Adrenal gland (tissue), 12 donors: Measurements from ENCODE around the gene UNC5C. TPM values are rescaled to one million over a fixed set of nuclear protein-coding genes. Genes with fewer than 3 reads are reported as not detected.

Experiments
- DNase-seq, 7 donors: peaks; one replicate each; pipeline ENCODE4 v3.0.0-alpha.2; 2019 to 2020
- H3K27ac ChIP-seq, 5 donors: fragments of 200-600 bp; sonication (generic) in 4 of 5; 1 replicate in 3 of 5; 2 replicates in 2 of 5; pipeline versions ENCODE4 v1.5.1 to v1.8.0; 2016 to 2020; ENCODE audit warnings: mild to moderate bottlenecking in 1 of 5
- H3K27me3 ChIP-seq: fragments of 200-600 bp; 2 replicates; pipeline ENCODE4 v1.8.0; 2021
- H3K36me3 ChIP-seq, 2 donors: fragments of 200-600 bp; replicated peaks in 1 of 2; 1 replicate in 1 of 2; 2 replicates in 1 of 2; pipeline versions ENCODE4 v1.5.1 to v1.8.0; 2018 to 2022
- H3K4me1 ChIP-seq, 2 donors: fragments of 200-600 bp; replicated peaks in 1 of 2; 1 replicate in 1 of 2; 2 replicates in 1 of 2; pipeline versions ENCODE4 v1.5.1 to v1.8.0; 2018 to 2021
- H3K4me3 ChIP-seq, 4 donors: fragments of 200-600 bp; sonication (generic) in 3 of 4; one replicate each; pipeline ENCODE4 v1.5.1; 2016 to 2018
- H3K9me3 ChIP-seq, 3 donors: fragments of 200-600 bp; sonication (generic) in 1 of 3; replicated peaks in 1 of 3; 1 replicate in 2 of 3; 2 replicates in 1 of 3; pipeline versions ENCODE4 v1.5.1 to v1.8.0; 2016 to 2021
- POLR2A ChIP-seq, 2 donors: fragments of 450-650 bp; IDR thresholded peaks; one replicate each; pipeline ENCODE4 v1.6.1; 2017; ENCODE audit warnings: antibody characterized with exemption in 2 of 2, mild to moderate bottlenecking in 2 of 2, moderate library complexity in 1 of 2
- WGBS, 4 donors: extraction: QIAGEN DNeasy Blood & Tissue Kit in 2 of 4; methylation state at CpG; one replicate each; pipeline versions ENCODE4 v1.1.5 to v1.1.7; 2013 to 2017; 5-methylcytosine and 5-hydroxymethylcytosine counted together
- intact Hi-C, 2 donors: fragments of 100-400 bp; cut with DNase I; formaldehyde crosslinking; loops; one replicate each; pipeline versions ENCODE4 v1.14.1 to v1.15.0; 2022 to 2023
- polyA plus RNA-seq, 3 donors: library from polyadenylated mRNA; stranded (reverse); fragments of 200-250 nt in 2 of 3; fragments of 350-450 nt in 1 of 3; fragmentation: Illumina TruSeq in 1 of 3; extraction: RNeasy Lipid Tissue Mini Kit (QIAGEN cat#74804) in 1 of 3; gene quantifications; one replicate each; pipeline ENCODE4 v1.2.3, GENCODE V29; 2013 to 2014
- total RNA-seq, 9 donors: library from RNA; depleted of rRNA in 4 of 9; stranded (reverse); fragments of >200 nt in 4 of 9; fragments of 120-200 nt in 1 of 9; fragmentation: NEBNext Ultra II Directional in 1 of 9; extraction: Animal tissue kit (Norgen Biotek cat#: 25700) in 1 of 9; gene quantifications; one replicate each; pipeline versions ENCODE4 v1.1.0 to v1.2.4, GENCODE V29; 2013 to 2023
- TF ChIP-seq, protein P1 (sequence below), 6 experiments: fragments of 450-650 bp in 4 of 6; fragments of 200-600 bp in 2 of 6; sonication (generic) in 1 of 6; IDR thresholded peaks; 1 replicate in 5 of 6; 2 replicates in 1 of 6; pipeline versions ENCODE4 v1.5.1 to v1.8.0; 2016 to 2021; ENCODE audit warnings: antibody characterized with exemption in 6 of 6, mild to moderate bottlenecking in 2 of 6, moderate library complexity in 1 of 6
- donor health status: healthy with polysubstance abuse.
- donor health status: Bipolar disorder and iron deficiency.
- donor health status: DM: yes; HTN: yes; CAD: no.
- donor health status: DM: no; HTN: no; CAD: no.
- donor health status: DM: no; HTN: no; CAD: no.
- donor health status: DM: yes; HTN: yes; CAD: no.

Gene UNC5C
- total and polyA plus RNA-seq, 12 donors: 4.7 to 33.5 (median 23.8) TPM

DNA sequence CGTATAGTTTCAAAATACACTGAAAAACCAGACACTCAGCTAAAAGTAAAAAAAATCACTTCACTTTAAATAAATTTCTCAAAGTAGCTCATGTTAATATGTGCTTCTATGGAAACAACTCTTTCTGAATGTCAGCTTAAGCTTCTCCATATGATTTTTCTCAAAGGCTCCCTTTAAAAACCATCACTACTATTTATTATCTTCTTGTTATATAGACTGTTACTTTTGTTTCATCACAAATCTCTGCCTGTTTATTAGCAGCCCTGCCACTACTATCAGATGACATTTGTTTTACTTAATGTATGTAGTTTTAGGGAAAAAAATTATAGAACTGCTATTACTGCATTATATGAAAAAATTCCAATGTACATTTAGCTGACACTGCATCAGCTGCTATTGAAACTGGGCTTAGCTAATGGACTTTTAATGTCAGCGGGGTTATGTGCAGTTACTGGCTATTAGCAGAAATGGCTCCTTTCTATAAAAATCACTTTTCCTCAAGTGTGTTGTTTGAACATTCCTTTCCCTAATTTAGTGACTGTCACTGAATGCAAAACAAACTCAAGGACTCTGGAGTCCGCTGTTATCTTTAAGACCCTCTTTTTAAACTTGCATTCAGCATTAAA lies 10.8 kb downstream of the UNC5C start:
- peak overlapping the region in 1 of 4 donors; percentile 3 for H3K4me3 ChIP-seq
- WGBS, 4 donors: 59 to 74% (median 65%) methylated on average over 3 of the region's 3 CpGs
- intact Hi-C loops: no loop called here

DNA sequence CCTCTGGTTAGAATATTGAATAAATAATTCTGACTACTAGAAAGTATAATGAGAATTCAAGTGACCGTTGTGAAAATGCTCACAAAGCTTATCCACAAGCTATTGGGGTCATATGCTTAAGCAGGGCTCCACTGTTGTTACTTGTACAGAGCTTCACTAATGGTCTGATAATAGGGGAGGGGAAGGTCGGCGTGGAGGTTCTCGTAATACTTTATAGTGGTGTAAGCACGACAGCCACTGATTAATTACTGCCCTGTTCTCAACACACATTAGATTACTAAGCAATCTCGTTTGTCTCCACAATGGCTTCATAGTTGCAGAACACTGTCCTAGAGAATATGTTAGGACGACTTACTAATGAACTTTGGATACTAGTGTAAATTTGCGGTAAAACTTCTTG lies 11.6 kb downstream of the UNC5C start:
- H3K27ac ChIP-seq: peak overlapping the region in 2 of 5 donors; percentile 7 to 36
- TF ChIP-seq, protein P1, sequence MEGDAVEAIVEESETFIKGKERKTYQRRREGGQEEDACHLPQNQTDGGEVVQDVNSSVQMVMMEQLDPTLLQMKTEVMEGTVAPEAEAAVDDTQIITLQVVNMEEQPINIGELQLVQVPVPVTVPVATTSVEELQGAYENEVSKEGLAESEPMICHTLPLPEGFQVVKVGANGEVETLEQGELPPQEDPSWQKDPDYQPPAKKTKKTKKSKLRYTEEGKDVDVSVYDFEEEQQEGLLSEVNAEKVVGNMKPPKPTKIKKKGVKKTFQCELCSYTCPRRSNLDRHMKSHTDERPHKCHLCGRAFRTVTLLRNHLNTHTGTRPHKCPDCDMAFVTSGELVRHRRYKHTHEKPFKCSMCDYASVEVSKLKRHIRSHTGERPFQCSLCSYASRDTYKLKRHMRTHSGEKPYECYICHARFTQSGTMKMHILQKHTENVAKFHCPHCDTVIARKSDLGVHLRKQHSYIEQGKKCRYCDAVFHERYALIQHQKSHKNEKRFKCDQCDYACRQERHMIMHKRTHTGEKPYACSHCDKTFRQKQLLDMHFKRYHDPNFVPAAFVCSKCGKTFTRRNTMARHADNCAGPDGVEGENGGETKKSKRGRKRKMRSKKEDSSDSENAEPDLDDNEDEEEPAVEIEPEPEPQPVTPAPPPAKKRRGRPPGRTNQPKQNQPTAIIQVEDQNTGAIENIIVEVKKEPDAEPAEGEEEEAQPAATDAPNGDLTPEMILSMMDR (IDR thresholded peaks at IDR 0.05): no peak
- no peak for TF ChIP-seq POLR2A (IDR thresholded peaks at IDR 0.05)
- peak overlapping the region in 1 of 4 donors; percentile 11 for H3K4me3 ChIP-seq
- H3K4me1 ChIP-seq: peaks cover 4 to 51% of the 10 kb centered on the region in 2 donors
- no peaks in the 10 kb centered on the region for H3K27me3 ChIP-seq
- H3K36me3 ChIP-seq: no peaks in the 10 kb centered on the region
- no peaks in the 10 kb centered on the region for H3K9me3 ChIP-seq
- 47 to 63% (median 58%) methylated on average over 8 of the region's 8 CpGs for WGBS, 4 donors
- intact Hi-C loops: no loop called here
- peak in 2 of 7 donors; percentile 26 to 43 for DNase-seq

More for the DNA sequence above, 10.8 kb downstream of the UNC5C start:
- Histone ChIP-seq H3K27ac (peak overlapping the region in 1 of 5 donors; percentile 7), H3K9me3 (no peaks in the 10 kb centered on the region), H3K36me3 (no peaks in the 10 kb centered on the region), H3K27me3 (no peaks in the 10 kb centered on the region), H3K4me1 (peaks cover 4 to 51% of the 10 kb centered on the region in 2 donors)
- TF ChIP-seq, protein P1 (IDR thresholded peaks at IDR 0.05): no peak
- no peak for TF ChIP-seq POLR2A (IDR thresholded peaks at IDR 0.05)
- DNase-seq: no peak

DNA sequence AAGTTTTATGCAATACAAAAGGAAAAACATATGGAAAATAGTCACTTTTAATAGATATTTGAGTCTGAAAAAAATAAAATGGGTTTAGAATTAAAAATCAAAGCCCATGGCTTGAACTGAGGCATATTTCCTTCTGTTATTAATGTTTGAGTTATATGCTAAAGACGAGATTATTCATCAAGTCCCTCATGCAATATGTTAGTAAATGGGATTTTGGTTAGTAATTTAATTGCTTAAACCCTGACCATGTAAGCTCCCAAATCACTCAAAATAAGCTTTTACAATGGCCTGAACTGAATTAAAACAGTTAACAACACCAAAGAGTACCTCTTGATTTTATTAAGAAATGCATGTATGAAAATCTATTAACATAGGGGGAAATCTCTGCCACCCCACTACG lies 12.1 kb downstream of the UNC5C start:
- H3K9me3 ChIP-seq: no peaks in the 10 kb centered on the region
- peak overlapping the region in 1 of 4 donors; percentile 11 for H3K4me3 ChIP-seq
- no peak for DNase-seq
- no peaks in the 10 kb centered on the region for H3K36me3 ChIP-seq
- peaks cover 4 to 51% of the 10 kb centered on the region in 2 donors for H3K4me1 ChIP-seq
- peak overlapping the region in 1 of 5 donors; percentile 7 for H3K27ac ChIP-seq
- TF ChIP-seq, protein P1 (IDR thresholded peaks at IDR 0.05): no peak
- TF ChIP-seq POLR2A (IDR thresholded peaks at IDR 0.05): no peak
- 78 to 84% (median 79%) methylated on average over 2 of the region's 2 CpGs for WGBS, 4 donors
- intact Hi-C loops: no loop called here
- no peaks in the 10 kb centered on the region for H3K27me3 ChIP-seq

DNA sequence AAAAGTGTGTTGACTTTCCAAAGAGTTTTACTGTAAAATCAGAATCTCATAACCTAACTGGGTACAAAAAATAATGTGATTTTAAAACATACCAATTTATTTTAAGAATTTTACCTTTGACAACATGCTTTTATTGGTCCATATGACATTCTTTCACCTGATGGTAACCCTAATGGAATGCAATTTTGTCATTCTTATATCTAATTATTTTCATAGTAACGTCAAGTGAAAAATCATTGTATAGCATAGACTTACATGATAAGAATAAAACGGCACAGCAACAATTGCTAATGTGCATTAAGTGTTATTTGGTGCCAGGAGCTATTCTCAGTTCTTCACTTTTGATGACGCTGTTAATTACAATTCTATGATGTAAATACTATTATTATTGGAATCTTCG lies 13.6 kb downstream of the UNC5C start:
- intact Hi-C loops: no loop called here
- H3K4me3 ChIP-seq: no peak overlapping the region
- TF ChIP-seq, protein P1 (IDR thresholded peaks at IDR 0.05): no peak
- no peak for TF ChIP-seq POLR2A (IDR thresholded peaks at IDR 0.05)
- H3K4me1 ChIP-seq: peaks cover 4 to 51% of the 10 kb centered on the region in 2 donors
- DNase-seq: no peak
- WGBS, 4 donors: 46 to 88% (median 69%) methylated on average over 4 of the region's 4 CpGs
- H3K27me3 ChIP-seq: no peaks in the 10 kb centered on the region
- no peak overlapping the region for H3K27ac ChIP-seq
- no peaks in the 10 kb centered on the region for H3K36me3 ChIP-seq
- H3K9me3 ChIP-seq: no peaks in the 10 kb centered on the region
